ENCODE data around the gene SCRN2.

The SCRN2 gene

DNA sequence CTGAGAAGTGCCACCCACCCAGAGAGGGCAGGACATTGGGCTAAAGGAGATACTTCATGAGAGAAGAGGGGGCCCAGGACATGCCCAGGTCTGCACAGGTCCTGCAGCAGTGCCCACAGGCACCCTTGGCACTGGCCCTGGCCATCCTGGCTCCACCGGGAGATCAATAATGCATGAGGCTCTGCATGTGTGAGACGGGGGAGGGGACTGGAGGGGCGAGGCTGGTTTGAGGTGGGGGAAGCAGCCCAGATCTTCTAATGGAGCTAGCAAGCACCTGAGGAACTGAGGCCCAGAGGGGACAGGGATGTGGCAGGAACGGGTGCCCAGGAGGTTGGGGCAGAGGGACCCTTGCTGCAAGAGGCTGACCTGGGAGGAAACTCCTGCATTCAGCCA, 20.0 kb downstream of the SCRN2 start:
- no peak for DNase-seq (ENCODE audit: low spot score)

DNA sequence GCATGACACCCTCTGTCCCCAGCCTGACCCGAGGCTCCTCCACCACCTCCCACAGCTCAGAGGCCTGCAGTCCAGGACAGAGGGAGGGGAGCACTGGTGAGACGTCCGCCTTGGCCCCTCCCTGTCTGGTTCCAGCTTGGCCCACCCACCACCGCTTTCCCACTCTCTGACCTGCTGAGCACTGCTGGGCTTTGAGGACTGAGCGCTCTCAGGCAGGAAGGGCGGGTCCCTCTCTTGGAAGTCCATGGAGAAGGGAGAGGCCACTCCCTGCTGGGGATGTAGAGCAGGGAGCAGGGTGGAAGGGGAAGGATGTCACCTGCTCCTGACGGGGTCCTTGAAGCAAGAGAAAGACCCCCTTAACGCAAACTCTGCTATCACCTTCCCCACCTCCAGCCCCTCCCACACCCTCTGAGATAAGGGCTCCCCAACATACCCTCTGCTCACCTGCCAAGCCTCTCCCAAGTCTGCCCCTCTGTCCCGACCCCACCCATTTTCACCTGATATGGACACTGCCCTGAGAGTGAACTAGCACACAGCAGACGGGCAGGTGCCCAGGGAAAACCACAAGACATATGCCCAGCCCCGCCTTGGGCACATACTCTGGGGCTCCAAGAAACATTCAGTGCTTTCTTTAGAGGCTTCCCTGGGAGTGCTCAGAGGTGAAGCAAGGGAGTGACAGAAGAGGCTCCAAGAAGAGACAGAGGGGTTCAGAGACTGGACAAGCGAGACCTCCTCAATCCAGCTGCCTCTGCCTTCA, 20.9 kb downstream of the SCRN2 start:
- DNase-seq (ENCODE audit: low spot score), result no peak

DNA sequence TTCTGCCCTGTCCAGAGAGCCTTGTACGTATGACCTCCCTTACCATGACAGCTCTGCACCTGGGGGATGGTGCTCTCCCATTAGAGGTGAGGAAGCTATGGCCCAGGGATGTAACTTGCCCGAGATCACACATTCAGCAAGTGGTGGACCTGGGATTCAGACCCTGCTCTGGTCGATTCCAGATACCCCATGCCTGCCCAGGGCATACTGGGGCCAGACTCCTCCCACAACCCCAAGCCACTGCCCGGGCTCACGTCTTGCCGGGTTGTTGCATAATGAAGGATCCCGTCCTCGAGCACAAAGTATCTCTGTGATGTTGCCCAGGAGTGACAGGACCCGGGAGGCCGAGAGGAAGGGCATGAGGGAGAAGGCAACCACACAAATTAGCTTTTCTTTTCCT, 21.6 kb downstream of the SCRN2 start:
- DNase-seq (ENCODE audit: low spot score), result no peak

DNA sequence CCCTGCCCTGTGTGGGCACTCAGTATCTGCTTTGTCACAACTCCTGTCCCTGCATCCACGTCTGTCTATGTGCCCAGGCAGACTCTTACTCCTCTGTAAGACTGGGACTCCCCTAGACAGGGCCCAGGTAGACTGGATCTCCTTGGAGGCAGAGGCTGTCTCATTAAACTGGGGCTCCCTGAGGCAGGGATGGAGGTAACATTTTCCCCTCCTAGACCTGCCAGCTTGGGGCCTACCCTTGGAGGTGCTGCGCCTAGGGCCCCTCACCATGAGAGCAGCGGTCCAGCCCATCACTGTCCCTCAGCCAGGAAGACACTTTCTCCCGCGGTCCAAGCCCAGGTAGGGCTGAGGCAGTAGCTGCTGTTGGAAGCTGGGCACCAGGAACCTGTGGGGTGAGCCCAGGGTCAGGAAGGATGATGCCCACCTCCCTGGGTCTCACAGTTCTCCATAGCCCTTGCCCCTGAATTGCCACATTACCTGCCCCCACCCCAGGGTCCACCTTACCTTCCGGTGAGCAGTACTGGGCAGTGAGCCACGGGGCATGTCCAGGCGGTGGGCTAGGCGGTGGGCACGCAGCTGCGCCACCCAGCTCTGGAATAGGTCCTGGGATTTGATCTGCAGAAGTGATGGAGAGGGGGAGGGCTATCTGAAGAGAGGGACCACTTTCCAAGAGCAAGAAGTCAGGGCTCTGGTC, 22.9 kb downstream of the SCRN2 start:
- DNase-seq (ENCODE audit: low spot score), result no peak

DNA sequence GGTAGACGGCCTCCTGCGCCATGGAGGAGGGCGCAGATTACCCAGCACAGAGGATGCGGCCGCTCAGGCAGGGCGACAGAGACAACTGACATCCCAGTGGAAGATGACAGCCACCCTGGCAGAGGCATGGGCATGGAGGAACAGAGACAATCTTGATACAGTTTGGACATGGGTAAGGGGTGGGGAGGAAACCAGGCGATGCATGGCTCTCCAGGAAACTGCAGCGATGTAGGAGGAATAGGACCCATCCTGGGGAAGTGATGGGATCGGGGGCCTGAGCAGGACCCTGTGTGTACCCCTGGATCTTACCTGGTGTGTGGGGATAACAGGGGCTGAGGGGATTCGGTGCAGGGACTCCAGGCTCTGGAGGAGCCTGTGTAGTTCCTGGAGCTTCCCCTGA, 24.1 kb downstream of the SCRN2 start:
- no peak for DNase-seq (ENCODE audit: low spot score)

DNA sequence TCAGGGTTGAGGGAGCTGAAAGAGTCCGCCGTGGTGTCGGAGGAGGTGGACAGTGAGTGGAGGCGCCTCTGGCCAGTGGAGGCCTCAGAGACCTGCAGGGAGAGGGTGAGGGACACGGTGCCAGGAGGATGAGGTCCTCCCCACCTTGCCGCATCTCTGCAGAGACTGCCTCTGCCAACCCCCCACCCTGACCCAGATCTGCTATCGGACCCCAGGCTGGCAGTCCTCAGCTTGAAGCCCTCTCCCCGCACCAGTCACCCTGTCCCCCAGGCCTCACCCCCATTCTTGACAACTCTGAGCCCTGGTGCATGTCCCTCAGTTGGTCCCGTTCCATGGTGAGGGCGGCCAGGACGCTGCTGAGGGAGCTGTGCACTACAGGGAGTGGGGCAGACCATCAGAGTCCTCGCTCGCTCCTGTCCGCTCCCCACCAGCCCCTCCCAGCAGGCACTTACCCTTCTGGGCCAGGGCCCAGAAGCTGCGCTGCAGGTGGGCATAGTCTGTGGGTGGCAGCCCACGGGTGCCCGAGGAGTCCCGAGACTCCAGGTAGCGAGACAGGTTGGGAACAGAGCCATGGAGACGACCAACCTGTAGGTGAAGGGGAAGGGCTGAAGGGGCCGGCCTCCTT, 24.9 kb downstream of the SCRN2 start:
- no peak for DNase-seq (ENCODE audit: low spot score)

DNA sequence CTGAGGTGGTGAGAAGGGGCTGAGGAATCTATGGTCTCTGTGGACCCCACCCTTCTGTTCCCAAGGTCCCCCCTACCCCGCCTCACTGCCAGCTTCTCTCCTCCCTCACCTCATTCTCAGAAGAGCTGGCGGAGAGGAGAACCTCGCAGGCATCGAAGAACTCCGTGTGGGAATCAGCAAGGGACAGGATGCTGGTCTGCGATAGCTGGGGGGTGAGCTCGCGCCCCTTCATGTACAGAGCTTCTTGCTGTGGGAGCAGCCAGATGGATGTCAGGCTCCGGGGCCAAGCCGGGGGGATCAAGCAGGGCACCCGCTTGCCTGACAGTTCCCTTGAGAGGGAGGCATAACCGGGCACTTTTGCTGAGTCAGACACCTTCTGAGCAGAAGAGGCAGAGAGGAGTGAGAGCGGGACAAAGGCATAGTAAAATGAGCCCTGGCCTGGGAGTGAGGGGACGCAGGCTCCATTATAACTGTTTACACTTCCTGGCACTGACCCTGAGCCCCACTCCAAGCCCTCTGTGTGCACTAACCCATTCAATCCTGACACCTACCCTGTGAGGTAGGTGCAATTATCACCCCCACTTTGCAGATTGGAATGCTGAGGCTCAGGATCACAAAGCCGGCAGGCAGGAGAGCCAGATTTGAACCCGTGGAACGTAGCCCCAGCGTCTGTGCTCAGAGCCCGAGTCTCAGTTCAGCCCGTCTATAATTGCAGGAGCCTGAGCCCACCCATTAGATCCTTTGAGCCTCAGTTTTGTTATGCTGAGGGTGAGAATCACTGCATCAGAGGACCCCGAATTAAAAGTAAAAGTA, 25.8 kb downstream of the SCRN2 start:
- no peak for DNase-seq (ENCODE audit: low spot score)

DNA sequence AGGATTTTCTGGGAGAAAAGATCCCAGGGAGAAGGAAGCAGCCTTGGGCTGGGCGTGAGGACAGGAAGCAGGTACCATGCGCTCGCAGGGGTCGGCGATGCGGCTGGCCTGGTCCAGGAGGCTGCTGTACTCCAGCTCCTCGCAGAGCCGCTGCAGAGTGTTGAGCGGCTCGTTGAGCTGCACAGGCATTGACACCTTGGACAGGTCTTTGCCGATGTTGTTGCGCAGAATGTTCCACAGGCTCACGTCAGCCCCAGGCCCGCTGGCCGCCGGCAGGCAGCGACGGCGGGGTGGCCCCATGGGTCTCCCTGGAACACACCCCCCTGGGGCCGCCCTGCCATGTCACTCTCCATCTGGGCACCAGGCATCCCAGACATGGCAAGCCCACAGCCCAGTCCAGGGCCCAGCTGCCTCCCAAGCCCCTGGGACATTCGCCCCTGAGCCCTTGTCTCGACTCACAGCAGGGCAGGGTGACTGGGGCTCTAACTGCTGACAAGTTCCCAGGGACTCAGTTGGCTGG, 27.5 kb downstream of the SCRN2 start:
- DNase-seq (ENCODE audit: low spot score), result no peak

DNA sequence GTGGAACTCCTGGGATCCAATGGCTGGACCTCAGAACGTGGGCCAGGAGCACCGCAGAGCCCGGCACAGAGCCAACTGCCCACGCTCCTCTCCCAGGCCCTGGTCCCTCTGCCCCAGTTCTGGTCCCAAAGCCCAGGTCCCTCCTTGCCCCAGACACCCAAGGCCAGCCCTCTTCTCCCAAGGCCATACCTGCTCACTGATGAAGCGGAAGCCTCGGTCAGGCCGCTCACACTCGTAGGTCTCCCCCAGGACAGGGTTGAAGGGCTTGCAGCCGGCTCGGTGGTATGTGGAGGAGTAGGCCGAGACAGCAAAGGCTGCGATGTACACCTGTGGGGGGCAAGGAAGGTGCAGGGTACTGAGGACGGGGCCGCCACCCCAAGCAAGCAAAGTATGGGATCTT, 28.0 kb downstream of the SCRN2 start:
- no peak for DNase-seq (ENCODE audit: low spot score)

DNA sequence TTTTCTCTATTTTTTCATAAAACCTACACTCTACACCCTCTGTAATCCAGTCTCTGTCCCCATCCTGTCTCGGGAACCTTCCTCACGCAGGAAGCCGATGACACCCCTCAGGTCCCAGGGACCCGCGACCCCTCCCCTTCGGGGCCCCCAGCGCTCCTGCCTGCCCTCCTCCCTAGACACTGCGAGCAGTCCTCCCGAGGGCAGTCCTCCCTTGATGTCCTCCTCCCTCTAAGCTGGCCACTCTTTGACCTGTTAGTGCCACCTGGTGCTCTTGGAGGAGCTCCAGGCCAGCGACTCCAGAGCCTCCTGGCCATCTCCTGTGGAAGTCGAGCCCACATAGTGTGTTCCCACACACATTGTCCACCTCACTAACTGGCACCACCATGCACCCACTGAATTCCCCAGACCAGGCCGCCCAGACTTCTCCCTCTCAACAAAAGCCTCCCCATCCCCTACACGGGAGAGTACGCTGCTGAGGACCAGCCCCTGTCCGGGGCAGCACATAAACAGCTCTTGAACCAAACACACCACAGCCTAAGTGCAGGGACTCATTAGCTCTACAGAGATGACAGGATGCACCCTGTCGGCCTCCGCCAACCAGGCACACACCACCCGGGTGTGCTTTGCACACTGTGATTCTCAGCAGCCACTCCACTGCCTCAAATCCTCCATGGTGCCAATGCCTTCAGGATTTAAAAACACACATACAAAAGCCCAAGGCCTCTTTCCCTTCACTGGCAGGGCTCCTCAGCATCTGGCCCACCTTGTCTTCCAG, 28.7 kb downstream of the SCRN2 start:
- DNase-seq (ENCODE audit: low spot score), result no peak

DNA sequence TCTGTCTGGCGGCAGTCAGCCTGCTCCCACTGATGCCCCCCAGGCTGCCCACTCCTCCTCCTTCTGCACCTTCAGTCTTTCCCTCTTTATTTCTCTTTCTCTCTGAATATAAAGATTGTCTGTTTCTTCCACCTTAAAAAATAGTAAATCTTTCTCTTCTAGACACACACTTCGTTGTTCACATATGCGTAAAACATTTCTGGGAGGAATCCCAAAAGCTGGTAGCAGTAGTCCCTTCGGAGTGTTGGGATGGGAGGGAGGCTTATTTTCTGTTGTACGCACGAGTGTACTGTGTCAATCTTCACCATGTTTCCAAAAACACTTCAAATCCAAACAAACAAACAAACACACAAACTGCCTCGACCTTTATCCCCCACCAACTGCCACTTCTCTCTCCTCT, 29.4 kb downstream of the SCRN2 start:
- DNase-seq (ENCODE audit: low spot score), result no peak

DNA sequence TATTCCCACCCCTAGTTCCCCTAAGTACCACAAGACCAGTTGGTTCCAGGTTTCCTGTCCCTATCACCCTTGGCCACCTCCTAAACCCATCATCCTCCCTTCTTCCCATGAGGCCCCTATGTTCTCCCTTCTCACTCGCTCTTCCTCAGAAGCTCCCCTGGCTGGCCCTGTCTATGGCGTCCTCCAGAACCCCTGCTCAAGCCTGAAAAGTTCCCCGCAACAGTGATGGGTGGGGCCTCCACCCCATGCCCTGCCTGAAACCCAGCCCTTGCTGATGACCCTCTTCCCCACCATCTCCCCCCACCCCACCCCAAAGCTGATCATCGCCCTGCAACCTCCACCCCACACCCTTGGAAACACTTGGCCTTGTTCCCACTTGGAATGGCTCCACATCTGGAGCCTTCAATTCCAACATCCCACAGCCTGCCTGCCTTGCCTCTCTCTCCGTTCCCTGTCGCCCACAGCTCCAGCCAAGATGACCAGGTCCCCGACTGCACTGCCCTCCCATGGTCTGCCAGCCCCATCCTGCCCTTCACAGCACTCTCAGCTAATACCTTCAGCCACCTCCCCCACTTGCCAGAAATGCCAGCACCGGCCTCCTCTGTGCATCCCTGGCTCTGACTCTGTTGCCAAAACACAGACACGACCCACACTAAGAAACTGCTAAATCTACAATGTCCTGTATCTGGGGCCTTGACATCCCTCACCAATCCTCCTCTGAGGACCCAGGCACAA, 30.0 kb downstream of the SCRN2 start:
- DNase-seq (ENCODE audit: low spot score), result no peak

DNA sequence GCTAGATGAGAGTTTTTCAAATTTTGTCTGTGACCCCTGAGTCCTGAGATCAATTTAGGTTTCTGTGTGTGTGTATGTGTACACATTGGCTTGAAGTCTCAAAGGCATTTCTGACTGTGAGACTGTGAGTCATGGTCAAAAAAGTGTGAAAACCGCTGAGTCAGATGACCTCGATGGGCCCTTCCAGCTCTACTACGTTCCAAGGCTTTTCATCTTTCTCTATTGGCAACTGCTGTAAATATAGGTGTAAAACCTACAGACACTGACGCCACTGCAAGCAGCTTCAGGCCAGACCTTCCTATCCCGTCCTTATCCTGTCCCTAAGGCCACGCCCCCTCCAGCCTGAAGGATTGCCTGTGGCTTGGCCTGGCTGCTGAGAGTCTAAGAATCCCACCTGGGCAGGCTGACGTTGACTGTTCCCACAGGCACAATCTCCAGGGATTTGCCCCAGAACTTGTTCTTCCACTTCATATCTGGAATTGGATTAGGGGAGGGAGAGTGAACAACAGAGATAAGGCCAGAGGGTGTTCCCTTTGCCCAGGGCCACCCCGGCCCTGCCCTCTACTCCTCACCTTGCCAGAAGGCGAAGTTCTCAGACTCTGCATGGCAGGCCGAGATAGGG, 30.8 kb downstream of the SCRN2 start:
- DNase-seq (ENCODE audit: low spot score), result no peak

DNA sequence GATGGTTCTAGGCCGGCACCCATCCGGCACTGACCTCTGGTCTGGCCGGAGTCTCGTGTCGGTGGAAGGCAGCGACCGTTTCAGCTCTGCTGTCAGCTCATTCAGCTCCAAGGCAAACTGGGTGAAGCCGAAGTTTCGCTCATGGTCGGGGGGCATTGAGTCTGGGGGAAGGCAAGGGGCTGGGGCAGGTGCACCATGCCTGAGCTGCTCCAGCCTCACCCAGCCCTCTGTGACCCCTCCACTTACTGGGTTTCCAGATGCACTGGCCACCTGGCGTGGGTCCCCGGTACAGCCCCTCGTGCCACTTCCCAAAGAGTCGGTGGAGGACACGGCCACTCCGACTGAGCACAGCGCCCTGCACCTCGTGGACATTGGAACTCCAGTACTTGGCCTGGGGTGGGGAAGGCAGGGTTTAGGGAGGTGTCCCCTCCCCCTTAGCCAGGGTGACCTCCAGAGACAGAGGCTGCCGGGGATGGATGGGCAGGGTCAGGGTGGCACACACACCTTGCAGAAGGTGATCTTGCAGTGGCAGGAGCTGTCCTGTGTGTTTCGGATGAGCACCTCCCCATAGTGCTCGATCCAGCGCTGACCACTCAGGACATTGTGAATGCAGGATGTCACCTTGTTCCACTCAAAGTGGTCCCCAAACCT, 32.1 kb downstream of the SCRN2 start:
- no peak for DNase-seq (ENCODE audit: low spot score)

DNA sequence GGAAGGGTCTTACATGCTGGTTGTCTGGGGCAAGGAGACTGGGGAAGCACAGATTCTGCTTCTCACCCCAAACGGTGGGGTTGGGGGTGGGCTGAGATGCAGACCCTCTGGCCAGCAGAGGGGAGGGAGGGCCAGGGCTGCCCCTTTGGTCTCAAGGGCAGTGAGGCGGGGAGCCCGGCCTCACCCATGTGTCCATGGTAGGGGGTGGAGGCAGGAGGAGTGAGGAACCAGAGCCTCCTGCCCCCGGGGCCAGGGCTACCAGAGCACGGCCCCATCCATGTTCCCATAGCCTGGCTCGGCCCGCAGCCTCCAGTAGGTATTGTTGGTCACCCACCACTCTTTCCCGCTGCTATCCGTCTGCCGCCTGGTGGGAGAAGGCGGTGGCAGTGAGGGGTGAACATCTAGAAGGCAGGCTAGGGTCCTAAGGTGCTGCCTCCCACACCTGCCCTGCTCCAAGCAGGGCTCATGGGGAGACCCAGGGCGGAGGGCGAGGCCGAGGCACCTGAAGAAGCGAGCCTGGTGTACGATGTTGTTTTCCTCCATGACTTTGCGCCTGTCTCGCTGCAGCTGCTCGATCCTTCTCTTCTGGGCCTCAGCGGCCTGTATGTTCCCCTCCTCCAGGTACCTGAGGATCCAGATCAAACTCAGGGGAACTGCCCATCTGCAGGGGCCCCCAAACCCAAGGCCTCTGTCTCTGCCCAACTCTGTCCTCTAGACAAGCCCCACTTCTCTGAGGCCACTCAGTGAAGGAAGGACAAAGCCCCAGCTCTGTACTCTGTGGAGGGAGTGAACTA, 32.8 kb downstream of the SCRN2 start:
- DNase-seq (ENCODE audit: low spot score), result no peak

DNA sequence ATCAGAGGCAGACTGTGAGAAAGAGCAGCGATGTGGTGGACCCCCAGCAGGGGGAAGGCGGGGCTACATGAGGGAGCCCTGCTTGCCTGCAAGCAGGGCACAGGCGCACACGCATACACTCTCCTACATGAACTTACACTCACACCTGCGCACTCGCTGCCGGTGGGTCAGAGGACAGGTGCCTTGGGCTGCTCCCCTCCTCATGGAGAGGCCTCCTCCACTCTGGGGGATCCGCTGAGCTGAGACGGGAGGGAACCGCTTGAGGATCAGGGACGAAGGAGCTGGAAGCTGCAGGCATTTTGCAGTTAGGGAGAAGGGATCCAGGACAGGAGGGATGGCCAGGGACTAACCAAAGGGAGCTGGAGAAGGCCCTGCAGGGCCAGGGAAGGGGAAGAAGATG, 33.7 kb downstream of the SCRN2 start:
- no peak for DNase-seq (ENCODE audit: low spot score)

DNA sequence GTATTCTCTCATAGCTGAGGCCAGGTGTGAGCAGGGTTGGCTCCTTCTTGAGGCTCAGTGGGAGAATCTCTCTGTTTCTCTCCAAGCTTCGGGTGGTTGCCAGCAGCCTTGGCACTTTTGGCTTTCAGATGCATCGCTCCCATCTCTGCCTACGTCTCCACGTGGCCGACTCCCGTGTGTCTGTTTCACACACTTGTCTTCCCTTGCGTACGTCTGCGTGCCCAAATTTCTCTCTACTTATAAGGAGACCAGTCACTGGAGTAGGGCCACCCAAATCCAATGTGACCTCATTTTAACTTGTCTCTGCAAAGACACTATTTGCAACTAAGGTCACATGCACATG, 34.2 kb downstream of the SCRN2 start:
- no peak for DNase-seq (ENCODE audit: low spot score)

DNA sequence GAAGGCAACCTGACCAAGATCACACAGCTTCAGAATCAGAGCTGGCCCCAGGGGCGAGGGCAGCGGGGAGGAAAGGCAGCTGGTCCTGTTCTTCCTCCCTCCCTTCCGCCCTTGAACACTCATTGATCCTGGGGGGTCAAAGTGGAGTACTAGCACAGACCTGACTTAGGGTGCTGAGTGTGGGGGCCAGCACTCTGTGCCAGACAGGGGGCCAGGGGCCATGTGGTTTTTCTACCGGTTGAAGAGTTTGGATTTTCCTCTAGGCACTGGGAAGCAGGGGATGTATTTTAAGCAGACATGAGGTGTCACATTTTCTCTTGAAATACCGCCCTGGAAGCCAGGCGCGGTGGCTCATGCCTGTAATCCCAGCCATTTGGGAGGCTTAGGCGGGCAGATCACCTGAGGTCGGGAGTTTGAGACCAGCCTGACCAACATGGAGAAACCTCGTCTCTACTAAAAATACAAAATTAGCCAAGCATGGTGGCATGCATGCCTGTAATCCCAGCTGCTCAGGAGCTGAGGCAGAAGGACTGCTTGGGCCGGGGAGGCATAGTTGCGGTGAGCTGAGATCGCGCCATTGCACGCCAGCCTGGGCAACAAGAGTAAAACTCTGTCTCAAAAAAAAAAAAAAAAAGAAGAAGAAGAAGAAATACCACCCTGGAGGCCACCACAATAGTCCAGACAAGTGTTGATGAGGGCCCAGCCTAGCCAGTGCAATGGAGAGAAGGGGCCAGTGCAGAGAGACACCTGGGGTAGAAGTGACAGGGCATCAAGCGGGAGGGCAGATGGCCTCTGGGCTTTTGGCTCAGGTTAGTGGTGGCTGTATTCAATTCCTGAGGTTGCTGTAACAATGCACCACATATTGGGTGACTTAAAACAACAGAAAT, 34.8 kb downstream of the SCRN2 start:
- no peak for DNase-seq (ENCODE audit: low spot score)
